HL-60/S4 treated with phorbol 12-myristate 13-acetate at 8.2 ng/mL for 4 days and 3 days (cell line): ENCODE results near the gene SPDYE2.
"Not testable (repeated sequence)": the region's sequence is repeated elsewhere in the genome, so short reads cannot be mapped to it uniquely, and the experiment has no call there.

Experiments used
- in situ Hi-C: fragments of 300-500 bp; cut with MboI; formaldehyde crosslinking; loops from 2 replicates; pipeline ENCODE4 v1.15.0; 2022; ENCODE audit warnings: low sequenced_read_pairs

SPDYE2 gene

GRCh38 chr7:102540604-102541003 is 10.4 kb upstream of the SPDYE2 start:
- in situ Hi-C loops, result not testable (repeated sequence)

GRCh38 chr7:102542083-102542482 is 8.9 kb upstream of the SPDYE2 start:
- in situ Hi-C loops, result not testable (repeated sequence)

- in situ Hi-C loops, result not testable (repeated sequence)
Observed at GRCh38 chr7:102542771-102543170, 8.3 kb upstream of the SPDYE2 start.

- in situ Hi-C loops, result not testable (repeated sequence)
Observed at GRCh38 chr7:102543596-102543995, 7.4 kb upstream of the SPDYE2 start, which contains the start of gene UPK3BL2. TSS of gene UPK3BL2 (minus strand) at chr7:102543696. CDS start at chr7:102543636, 60 bp downstream.

GRCh38 chr7:102544372-102544771 is 6.7 kb upstream of the SPDYE2 start:
- in situ Hi-C loops, result not testable (repeated sequence)

- in situ Hi-C loops, result not testable (repeated sequence)
Observed at GRCh38 chr7:102545288-102545687, 5.7 kb upstream of the SPDYE2 start.

- in situ Hi-C loops, result not testable (repeated sequence)
Observed at GRCh38 chr7:102546353-102546752, 4.7 kb upstream of the SPDYE2 start.

- in situ Hi-C loops, result not testable (repeated sequence)
Observed at GRCh38 chr7:102568620-102569019, 17.6 kb downstream of the SPDYE2 start.

- in situ Hi-C loops, result not testable (repeated sequence)
Observed at GRCh38 chr7:102572261-102573239, 21.5 kb downstream of the SPDYE2 start, which contains the start of gene POLR2J3. TSS of gene POLR2J3 (minus strand) at chr7:102572583. CDS start at chr7:102572521, 62 bp downstream.

GRCh38 chr7:102574607-102575006 is 23.6 kb downstream of the SPDYE2 start:
- in situ Hi-C loops, result not testable (repeated sequence)

- in situ Hi-C loops, result not testable (repeated sequence)
Observed at GRCh38 chr7:102576363-102576762, 25.3 kb downstream of the SPDYE2 start.

GRCh38 chr7:102577315-102578240 is 26.6 kb downstream of the SPDYE2 start:
- in situ Hi-C loops, result not testable (repeated sequence)

GRCh38 chr7:102578486-102578885 is 27.5 kb downstream of the SPDYE2 start:
- in situ Hi-C loops, result not testable (repeated sequence)

GRCh38 chr7:102581722-102582121 is 30.7 kb downstream of the SPDYE2 start:
- in situ Hi-C loops, result not testable (repeated sequence)

GRCh38 chr7:102583495-102583894 is 32.5 kb downstream of the SPDYE2 start:
- in situ Hi-C loops, result not testable (repeated sequence)

- in situ Hi-C loops, result not testable (repeated sequence)
Observed at GRCh38 chr7:102589857-102590256, 38.8 kb downstream of the SPDYE2 start.

- in situ Hi-C loops, result not testable (repeated sequence)
Observed at GRCh38 chr7:102592477-102593019, 41.5 kb downstream of the SPDYE2 start.

- in situ Hi-C loops, result not testable (repeated sequence)
Observed at GRCh38 chr7:102593637-102594334, 42.8 kb downstream of the SPDYE2 start.

- in situ Hi-C loops, result not testable (repeated sequence)
Observed at GRCh38 chr7:102596036-102596435, 45.0 kb downstream of the SPDYE2 start.

GRCh38 chr7:102599699-102600098 is 48.7 kb downstream of the SPDYE2 start:
- in situ Hi-C loops, result not testable (repeated sequence)
